H1 (cell line): ENCODE measurements around the gene JMJD7.

ENCODE experiments used
- CHD2 ChIP-seq: IDR thresholded peaks from 2 replicates; pipeline ENCODE4 v1.6.1; 2012; ENCODE audit warnings: low read length, improper control_type of control experiment
- EP300 ChIP-seq, 2 experiments: IDR thresholded peaks; 1 replicate in 1 of 2; 2 replicates in 1 of 2; pipeline ENCODE4 v1.6.1; 2011 to 2012; ENCODE audit warnings: low read depth in 2 of 2, low read length in 2 of 2, mild to moderate bottlenecking in 2 of 2, borderline replicate concordance in 1 of 2, inconsistent platforms in 1 of 2, moderate library complexity in 1 of 2
- HDAC6 ChIP-seq: IDR thresholded peaks from one replicate; pipeline ENCODE4 v1.7.1; 2012; ENCODE audit warnings: low read depth, mild to moderate bottlenecking, inconsistent platforms, low read length, moderate library complexity
- JUN ChIP-seq: IDR thresholded peaks from 2 replicates; pipeline ENCODE4 v1.6.1; 2011; ENCODE audit warnings: low read depth, mild to moderate bottlenecking, improper control_type of control experiment, low read length
- POLR2A ChIP-seq, 2 experiments: IDR thresholded peaks; 1 replicate in 1 of 2; 2 replicates in 1 of 2; pipeline ENCODE4 v1.6.1; 2011; ENCODE audit warnings: low read depth in 2 of 2, low read length in 2 of 2, mild to moderate bottlenecking in 2 of 2; ENCODE audit errors: control extremely low read depth in 1 of 2
- TAF7 ChIP-seq: optimal IDR thresholded peaks from 2 replicates; pipeline ENCODE3; 2011; ENCODE audit warnings: low read depth, mild to moderate bottlenecking, inconsistent platforms, low read length, moderate library complexity, borderline replicate concordance

DNA sequence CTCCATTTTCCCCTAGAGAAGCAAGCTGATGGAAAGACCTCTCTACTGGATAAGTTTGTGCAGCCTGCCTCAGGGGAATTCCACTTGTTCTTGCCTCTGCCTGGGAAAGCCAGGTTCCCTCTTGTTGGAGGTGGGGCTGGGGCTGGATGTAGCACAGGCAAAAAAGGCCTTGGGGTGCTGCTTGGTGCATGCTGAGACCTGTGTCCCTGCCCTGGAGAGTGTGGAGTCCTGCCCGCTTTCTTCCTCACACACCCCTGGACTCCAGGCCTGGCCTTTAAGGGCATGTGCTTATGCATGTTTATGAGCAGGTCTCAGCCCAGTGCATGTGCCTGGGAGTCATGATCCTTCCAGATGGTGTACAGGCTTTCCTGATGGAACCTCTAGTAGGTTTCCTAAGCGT lies 23.5 kb upstream of the JMJD7 start:
- TF ChIP-seq POLR2A (IDR thresholded peaks at IDR 0.05; ENCODE audit: control extremely low read depth in 1 of 2, low read depth in 2 of 2, low read length in 2 of 2), result no peak
- no peak for TF ChIP-seq JUN
- no peak for TF ChIP-seq CHD2
- no peak for TF ChIP-seq EP300 (IDR thresholded peaks at IDR 0.05; ENCODE audit: borderline replicate concordance in 1 of 2, low read depth in 2 of 2, low read length in 2 of 2)
- TF ChIP-seq HDAC6, result no peak
- TF ChIP-seq TAF7, result no peak
